HCT116 (cell line): ENCODE results near the gene DCAF17. TPM values are rescaled to one million over a fixed set of nuclear protein-coding genes. Genes with fewer than 3 reads are reported as not detected.

Source experiments
- ATAC-seq: fragments of 200-7000 bp; cut with Tn5 transposase; 2 replicates; pipeline ENCODE4 v1.9.1; 2020; ENCODE audit warnings: mild to moderate bottlenecking, moderate library complexity
- BruUV-seq: library from RNA; stranded (reverse); fragments of 400-500 nt; replicated peaks from 2 replicates; lab custom pipeline; 2021; lab: Mats Ljungman, UMichigan
- CTCF ChIA-PET: fragments of 300-600 bp; sonication (Branson Sonifier 250); formaldehyde crosslinking; loops from one replicate; lab custom pipeline; 2021; ENCODE audit warnings: antibody characterized with exemption; lab: Charles Lee
- POLR2A ChIA-PET: fragments of 300-600, 350-600 bp; sonication (Branson Sonifier 250); formaldehyde crosslinking; loops from one replicate; lab custom pipeline; 2021; ENCODE audit warnings: antibody characterized with exemption; lab: Charles Lee
- RAD21 ChIA-PET, 2 experiments: fragments of 300-600 bp; sonication (Branson Sonifier 250); formaldehyde crosslinking; loops; one replicate each; lab custom pipeline; 2023; ENCODE audit warnings: low total read pairs in 2 of 2; ENCODE audit not compliant: uncharacterized antibody in 2 of 2, unreplicated experiment in 2 of 2, low non-redundant PET in 1 of 2; lab: Charles Lee
- DNase-seq: peaks from one replicate; pipeline ENCODE4 v3.0.0-alpha.2; 2010; ENCODE audit warnings: low read depth, low spot score
- H2AFZ ChIP-seq: fragments of 200-600 bp; shearing (Covaris generic), sonication (generic); 2 replicates; pipeline ENCODE4 v1.6.1; 2017; ENCODE audit warnings: low read depth, mixed run types, mixed read lengths, antibody characterized with exemption, low read length; ENCODE audit not compliant: poor library complexity, severe bottlenecking
- H3K27ac ChIP-seq: 2 replicates; pipeline ENCODE4 v1.5.1; 2012; ENCODE audit warnings: low read depth, low read length
- H3K27me3 ChIP-seq: fragments of 200-600 bp; sonication (generic); 2 replicates; pipeline ENCODE4 v1.6.1; 2016; ENCODE audit warnings: mixed run types, low read length, mixed read lengths; ENCODE audit not compliant: insufficient read depth
- H3K36me3 ChIP-seq, 2 experiments: fragments of 200-500 bp in 1 of 2; fragments of 200-600 bp in 1 of 2; sonication (Bioruptor generic) in 1 of 2; sonication (generic) in 1 of 2; 2 replicates each; pipeline versions ENCODE4 v1.5.1 to v1.6.1; 2014 to 2016; ENCODE audit warnings: low read length in 2 of 2, inconsistent platforms in 1 of 2, mixed read lengths in 1 of 2, mixed run types in 1 of 2; ENCODE audit not compliant: insufficient read depth in 2 of 2, control insufficient read depth in 1 of 2
- H3K4me1 ChIP-seq, 2 experiments: fragments of 200-600 bp in 1 of 2; sonication (generic) in 1 of 2; 2 replicates each; pipeline versions ENCODE4 v1.5.1 to v1.6.1; 2012 to 2017; ENCODE audit warnings: low read length in 2 of 2, inconsistent platforms in 1 of 2, mild to moderate bottlenecking in 1 of 2, mixed read lengths in 1 of 2, mixed run types in 1 of 2, moderate library complexity in 1 of 2; ENCODE audit not compliant: insufficient read depth in 2 of 2, control insufficient read depth in 1 of 2
- H3K4me2 ChIP-seq: fragments of 200-600 bp; sonication (generic); 2 replicates; pipeline ENCODE4 v1.6.1; 2017; ENCODE audit warnings: mixed run types, low read length, mixed read lengths
- H3K4me3 ChIP-seq, 2 experiments: fragments of 200-600 bp in 1 of 2; sonication (generic) in 1 of 2; replicated peaks in 1 of 2; 2 replicates each; pipeline ENCODE4 v1.5.1; 2011 to 2016; ENCODE audit warnings: low read length in 2 of 2, control low read depth in 1 of 2, low read depth in 1 of 2, mild to moderate bottlenecking in 1 of 2, mixed read lengths in 1 of 2, mixed run types in 1 of 2
- H3K79me2 ChIP-seq: fragments of 200-600 bp; sonication (generic); 2 replicates; pipeline ENCODE4 v1.6.1; 2017; ENCODE audit warnings: mild to moderate bottlenecking, mixed run types, low read length, moderate library complexity, mixed read lengths; ENCODE audit not compliant: insufficient read depth
- H3K9ac ChIP-seq: fragments of 200-600 bp; sonication (generic); 2 replicates; pipeline ENCODE4 v1.6.1; 2016; ENCODE audit warnings: low read length, mixed read lengths
- H3K9me2 ChIP-seq: fragments of 200-600 bp; sonication (generic), shearing (Covaris generic); 2 replicates; pipeline ENCODE4 v1.6.1; 2017; ENCODE audit warnings: mixed run types, mild to moderate bottlenecking, moderate library complexity; ENCODE audit not compliant: insufficient read depth
- H3K9me3 ChIP-seq, 2 experiments: fragments of 200-500 bp in 1 of 2; fragments of 200-600 bp in 1 of 2; sonication (Bioruptor generic) in 1 of 2; sonication (generic) in 1 of 2; 2 replicates each; pipeline ENCODE4 v1.6.1; 2014 to 2017; ENCODE audit warnings: low read length in 2 of 2, mixed read lengths in 2 of 2, inconsistent platforms in 1 of 2, low read depth in 1 of 2, mild to moderate bottlenecking in 1 of 2, mixed run types in 1 of 2, moderate library complexity in 1 of 2; ENCODE audit not compliant: control insufficient read depth in 1 of 2, insufficient read depth in 1 of 2
- H4K20me1 ChIP-seq: fragments of 200-600 bp; sonication (generic), shearing (Covaris generic); 2 replicates; pipeline ENCODE4 v1.6.1; 2017; ENCODE audit warnings: mixed run types, mild to moderate bottlenecking, moderate library complexity; ENCODE audit not compliant: insufficient read depth
- CEBPB ChIP-seq: IDR thresholded peaks from 2 replicates; pipeline ENCODE4 v1.6.1; 2012; ENCODE audit warnings: low read depth
- ELF1 ChIP-seq: IDR thresholded peaks from 2 replicates; pipeline ENCODE4 v1.6.1; 2012; ENCODE audit warnings: low read depth, borderline replicate concordance
- FOSL1 ChIP-seq: IDR thresholded peaks from 2 replicates; pipeline ENCODE4 v1.6.1; 2012; ENCODE audit warnings: low read depth
- POLR2A ChIP-seq: IDR thresholded peaks from 2 replicates; pipeline ENCODE4 v1.7.0; 2011; ENCODE audit warnings: borderline replicate concordance; ENCODE audit not compliant: insufficient read depth, insufficient read length; ENCODE audit errors: extremely low read depth
- RAD21 ChIP-seq: IDR thresholded peaks from 2 replicates; pipeline ENCODE4 v1.6.1; 2012; ENCODE audit warnings: low read depth, mild to moderate bottlenecking
- SIN3A ChIP-seq: IDR thresholded peaks from 2 replicates; pipeline ENCODE4 v1.6.1; 2012; ENCODE audit warnings: low read depth
- SP1 ChIP-seq: IDR thresholded peaks from 2 replicates; pipeline ENCODE4 v1.6.1; 2012; ENCODE audit warnings: low read depth
- TCF7L2 ChIP-seq: IDR thresholded peaks from 2 replicates; pipeline ENCODE4 v1.7.0; 2011; ENCODE audit warnings: borderline replicate concordance, inconsistent platforms; ENCODE audit not compliant: insufficient read depth, insufficient read length; ENCODE audit errors: extremely low read depth
- YY1 ChIP-seq: IDR thresholded peaks from 2 replicates; pipeline ENCODE4 v1.6.1; 2011; ENCODE audit warnings: low read length, low read depth, moderate library complexity, mild to moderate bottlenecking; ENCODE audit not compliant: insufficient replicate concordance; ENCODE audit errors: extremely low read depth
- intact Hi-C: fragments of 100-400 bp; cut with micrococcal nuclease; formaldehyde crosslinking; loops from 2 replicates; pipeline ENCODE4 v1.10.0; 2022
- total RNA-seq: library from RNA; stranded (reverse); gene quantifications from one replicate; pipeline ENCODE4 v1.2.1, GENCODE V29; 2021; ENCODE audit not compliant: unreplicated experiment
- TF ChIP-seq, protein P1 (sequence below): IDR thresholded peaks from 2 replicates; pipeline ENCODE4 v1.6.1; 2012; ENCODE audit warnings: low read depth

DCAF17 gene
- total RNA-seq, 1 experiment from 2014 or later = 17.7 TPM

DNA sequence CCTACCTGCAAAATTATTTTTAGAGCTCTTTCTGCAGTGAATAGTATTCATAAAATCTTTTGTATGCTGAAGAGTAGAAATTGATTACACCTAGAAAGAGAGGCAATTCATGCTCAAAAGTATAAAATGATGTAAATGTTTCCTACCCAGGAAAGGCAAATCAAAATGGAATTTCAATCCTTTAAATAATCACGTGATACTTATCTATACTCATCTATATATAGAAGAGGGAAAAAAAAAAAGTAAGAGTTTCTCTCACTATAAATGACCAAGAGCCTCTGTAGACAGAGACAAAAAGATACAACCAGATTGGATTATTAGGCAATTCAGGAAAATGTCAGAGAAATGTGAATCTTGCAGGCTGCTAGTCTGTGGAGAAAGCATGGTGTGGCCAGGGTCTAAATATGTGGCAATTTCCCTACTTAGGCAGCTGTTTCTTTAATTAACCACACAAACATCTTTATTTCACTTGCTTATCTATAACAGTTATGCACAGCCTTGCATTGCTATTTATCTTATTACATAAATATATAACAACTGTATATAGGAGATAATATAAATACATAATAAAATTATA, 39.8 kb upstream of the DCAF17 start:
- H3K9me2 ChIP-seq = no peaks in the 10 kb centered on the region
- H3K79me2 ChIP-seq = peaks cover 57% of the 10 kb centered on the region
- no peaks in the 10 kb centered on the region for H3K27me3 ChIP-seq
- ChIA-PET CTCF (no interaction called here), RAD21 (no interaction called here), POLR2A (no interaction called here)
- no peaks in the 10 kb centered on the region for H4K20me1 ChIP-seq
- no peak overlapping the region for H3K4me2 ChIP-seq
- DNase-seq = no peak
- H3K27ac ChIP-seq = no peak overlapping the region
- no TSS peak for BruUV-seq
- no peaks in the 10 kb centered on the region for H3K9me3 ChIP-seq
- no peaks in the 10 kb centered on the region for H3K36me3 ChIP-seq
- intact Hi-C loops = no loop called here
- no peak overlapping the region for H3K9ac ChIP-seq
- TF ChIP-seq YY1 (no peak), POLR2A (no peak), SP1 (no peak), CEBPB (no peak), TCF7L2 (no peak), RAD21 (no peak), ELF1 (no peak), FOSL1 (no peak), SIN3A (no peak)
- TF ChIP-seq, protein P1, sequence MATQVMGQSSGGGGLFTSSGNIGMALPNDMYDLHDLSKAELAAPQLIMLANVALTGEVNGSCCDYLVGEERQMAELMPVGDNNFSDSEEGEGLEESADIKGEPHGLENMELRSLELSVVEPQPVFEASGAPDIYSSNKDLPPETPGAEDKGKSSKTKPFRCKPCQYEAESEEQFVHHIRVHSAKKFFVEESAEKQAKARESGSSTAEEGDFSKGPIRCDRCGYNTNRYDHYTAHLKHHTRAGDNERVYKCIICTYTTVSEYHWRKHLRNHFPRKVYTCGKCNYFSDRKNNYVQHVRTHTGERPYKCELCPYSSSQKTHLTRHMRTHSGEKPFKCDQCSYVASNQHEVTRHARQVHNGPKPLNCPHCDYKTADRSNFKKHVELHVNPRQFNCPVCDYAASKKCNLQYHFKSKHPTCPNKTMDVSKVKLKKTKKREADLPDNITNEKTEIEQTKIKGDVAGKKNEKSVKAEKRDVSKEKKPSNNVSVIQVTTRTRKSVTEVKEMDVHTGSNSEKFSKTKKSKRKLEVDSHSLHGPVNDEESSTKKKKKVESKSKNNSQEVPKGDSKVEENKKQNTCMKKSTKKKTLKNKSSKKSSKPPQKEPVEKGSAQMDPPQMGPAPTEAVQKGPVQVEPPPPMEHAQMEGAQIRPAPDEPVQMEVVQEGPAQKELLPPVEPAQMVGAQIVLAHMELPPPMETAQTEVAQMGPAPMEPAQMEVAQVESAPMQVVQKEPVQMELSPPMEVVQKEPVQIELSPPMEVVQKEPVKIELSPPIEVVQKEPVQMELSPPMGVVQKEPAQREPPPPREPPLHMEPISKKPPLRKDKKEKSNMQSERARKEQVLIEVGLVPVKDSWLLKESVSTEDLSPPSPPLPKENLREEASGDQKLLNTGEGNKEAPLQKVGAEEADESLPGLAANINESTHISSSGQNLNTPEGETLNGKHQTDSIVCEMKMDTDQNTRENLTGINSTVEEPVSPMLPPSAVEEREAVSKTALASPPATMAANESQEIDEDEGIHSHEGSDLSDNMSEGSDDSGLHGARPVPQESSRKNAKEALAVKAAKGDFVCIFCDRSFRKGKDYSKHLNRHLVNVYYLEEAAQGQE = no peak
- H2AFZ ChIP-seq = no peak overlapping the region
- no peak overlapping the region for H3K4me3 ChIP-seq
- H3K4me1 ChIP-seq = peaks cover 0 to 4% of the 10 kb centered on the region in 2 experiments; a peak in 2 of 4 replicates
- ATAC-seq = no peak
